SU-DHL-6 (cell line): ENCODE data around the gene STX19.

Experiments
- H2AFZ ChIP-seq: fragments of 200-600 bp; sonication (generic); 2 replicates; pipeline ENCODE4 v1.6.1; 2014; ENCODE audit warnings: low read depth, mild to moderate bottlenecking, moderate library complexity, mixed read lengths, antibody characterized with exemption, low read length; ENCODE audit not compliant: severe bottlenecking
- H3F3A ChIP-seq: fragments of 200-600 bp; shearing (Covaris generic); 2 replicates; pipeline ENCODE4 v1.6.0; 2016; ENCODE audit warnings: antibody characterized with exemption, mild to moderate bottlenecking; ENCODE audit not compliant: insufficient read depth
- H3K27ac ChIP-seq: fragments of 200-600 bp; sonication (generic); 2 replicates; pipeline ENCODE4 v1.5.1; 2016; ENCODE audit warnings: low read depth, mild to moderate bottlenecking, low read length, moderate library complexity, mixed read lengths
- H3K27me3 ChIP-seq: fragments of 200-600 bp; sonication (generic), shearing (Covaris generic); 2 replicates; pipeline ENCODE4 v1.6.0; 2014; ENCODE audit warnings: mild to moderate bottlenecking, low read length
- H3K36me3 ChIP-seq: fragments of 200-600 bp; sonication (generic); 2 replicates; pipeline ENCODE4 v1.6.1; 2014; ENCODE audit warnings: mild to moderate bottlenecking, low read length, mixed read lengths
- H3K4me2 ChIP-seq: fragments of 300-600, 200-600 bp; shearing (Covaris generic), sonication (generic); 2 replicates; pipeline ENCODE4 v1.6.0; 2014; ENCODE audit warnings: low read length, low read depth, mild to moderate bottlenecking; ENCODE audit not compliant: poor library complexity, severe bottlenecking
- H3K4me3 ChIP-seq: fragments of 200-600 bp; sonication (generic); 2 replicates; pipeline ENCODE4 v1.5.1; 2014; ENCODE audit warnings: antibody characterized with exemption, low read length, mild to moderate bottlenecking, mixed read lengths; ENCODE audit not compliant: insufficient read depth, poor library complexity, severe bottlenecking
- H3K79me2 ChIP-seq: fragments of 200-600 bp; sonication (generic); 2 replicates; pipeline ENCODE4 v1.6.1; 2014; ENCODE audit warnings: mild to moderate bottlenecking, low read length, moderate library complexity; ENCODE audit not compliant: insufficient read depth
- H3K9ac ChIP-seq: fragments of 200-600 bp; sonication (generic); 2 replicates; pipeline ENCODE4 v1.7.0; 2014; ENCODE audit warnings: mild to moderate bottlenecking, low read length
- H3K9me2 ChIP-seq: fragments of 200-600 bp; sonication (generic); replicated peaks from 2 replicates; pipeline ENCODE4 v1.6.1; 2014; ENCODE audit warnings: low read length; ENCODE audit not compliant: insufficient read depth
- H3K9me3 ChIP-seq: fragments of 200-600 bp; sonication (generic); 2 replicates; pipeline ENCODE4 v1.6.1; 2014; ENCODE audit warnings: low read length, mixed read lengths; ENCODE audit not compliant: insufficient read depth
- H4K20me1 ChIP-seq: fragments of 200-600 bp; sonication (generic); 2 replicates; pipeline ENCODE4 v1.6.1; 2014; ENCODE audit warnings: low read depth, mild to moderate bottlenecking, antibody characterized with exemption, low read length, moderate library complexity, mixed read lengths
- EZH2phosphoT487 ChIP-seq: fragments of 200-600 bp; sonication (generic), shearing (Covaris generic); conservative IDR thresholded peaks from 2 replicates; pipeline ENCODE4 v1.6.1; 2018; ENCODE audit warnings: mild to moderate bottlenecking, antibody characterized with exemption, low read length, moderate library complexity, mixed read lengths
- TF ChIP-seq, protein P1 (sequence below): fragments of 200-600 bp; sonication (generic); IDR thresholded peaks from one replicate; pipeline ENCODE4 v1.5.1; 2017; ENCODE audit warnings: antibody characterized with exemption, mild to moderate bottlenecking, low read length, moderate library complexity; ENCODE audit not compliant: insufficient read depth, poor library complexity, severe bottlenecking

Gene STX19

GRCh38 chr3:94063496-94064119 is 35.2 kb upstream of the STX19 start:
- Histone ChIP-seq H3F3A (peaks cover 10% of the 10 kb centered on the region; the same call in 1 of the 2 replicates), H3K4me3 (peak overlapping the region; percentile 68), H4K20me1 (no peaks in the 10 kb centered on the region), H3K9ac (peak overlapping the region; percentile 76), H3K36me3 (peaks cover 18% of the 10 kb centered on the region), H3K9me2 (no peaks in the 10 kb centered on the region), H3K9me3 (no peaks in the 10 kb centered on the region), H2AFZ (peak overlapping the region; percentile 32), H3K4me2 (peak overlapping the region; percentile 98), H3K27ac (peak overlapping the region; percentile 93), H3K27me3 (no peaks in the 10 kb centered on the region), H3K79me2 (peaks cover 45% of the 10 kb centered on the region)
- TF ChIP-seq, protein P1, sequence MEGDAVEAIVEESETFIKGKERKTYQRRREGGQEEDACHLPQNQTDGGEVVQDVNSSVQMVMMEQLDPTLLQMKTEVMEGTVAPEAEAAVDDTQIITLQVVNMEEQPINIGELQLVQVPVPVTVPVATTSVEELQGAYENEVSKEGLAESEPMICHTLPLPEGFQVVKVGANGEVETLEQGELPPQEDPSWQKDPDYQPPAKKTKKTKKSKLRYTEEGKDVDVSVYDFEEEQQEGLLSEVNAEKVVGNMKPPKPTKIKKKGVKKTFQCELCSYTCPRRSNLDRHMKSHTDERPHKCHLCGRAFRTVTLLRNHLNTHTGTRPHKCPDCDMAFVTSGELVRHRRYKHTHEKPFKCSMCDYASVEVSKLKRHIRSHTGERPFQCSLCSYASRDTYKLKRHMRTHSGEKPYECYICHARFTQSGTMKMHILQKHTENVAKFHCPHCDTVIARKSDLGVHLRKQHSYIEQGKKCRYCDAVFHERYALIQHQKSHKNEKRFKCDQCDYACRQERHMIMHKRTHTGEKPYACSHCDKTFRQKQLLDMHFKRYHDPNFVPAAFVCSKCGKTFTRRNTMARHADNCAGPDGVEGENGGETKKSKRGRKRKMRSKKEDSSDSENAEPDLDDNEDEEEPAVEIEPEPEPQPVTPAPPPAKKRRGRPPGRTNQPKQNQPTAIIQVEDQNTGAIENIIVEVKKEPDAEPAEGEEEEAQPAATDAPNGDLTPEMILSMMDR, result no peak
- no peak for TF ChIP-seq EZH2phosphoT487

DNA sequence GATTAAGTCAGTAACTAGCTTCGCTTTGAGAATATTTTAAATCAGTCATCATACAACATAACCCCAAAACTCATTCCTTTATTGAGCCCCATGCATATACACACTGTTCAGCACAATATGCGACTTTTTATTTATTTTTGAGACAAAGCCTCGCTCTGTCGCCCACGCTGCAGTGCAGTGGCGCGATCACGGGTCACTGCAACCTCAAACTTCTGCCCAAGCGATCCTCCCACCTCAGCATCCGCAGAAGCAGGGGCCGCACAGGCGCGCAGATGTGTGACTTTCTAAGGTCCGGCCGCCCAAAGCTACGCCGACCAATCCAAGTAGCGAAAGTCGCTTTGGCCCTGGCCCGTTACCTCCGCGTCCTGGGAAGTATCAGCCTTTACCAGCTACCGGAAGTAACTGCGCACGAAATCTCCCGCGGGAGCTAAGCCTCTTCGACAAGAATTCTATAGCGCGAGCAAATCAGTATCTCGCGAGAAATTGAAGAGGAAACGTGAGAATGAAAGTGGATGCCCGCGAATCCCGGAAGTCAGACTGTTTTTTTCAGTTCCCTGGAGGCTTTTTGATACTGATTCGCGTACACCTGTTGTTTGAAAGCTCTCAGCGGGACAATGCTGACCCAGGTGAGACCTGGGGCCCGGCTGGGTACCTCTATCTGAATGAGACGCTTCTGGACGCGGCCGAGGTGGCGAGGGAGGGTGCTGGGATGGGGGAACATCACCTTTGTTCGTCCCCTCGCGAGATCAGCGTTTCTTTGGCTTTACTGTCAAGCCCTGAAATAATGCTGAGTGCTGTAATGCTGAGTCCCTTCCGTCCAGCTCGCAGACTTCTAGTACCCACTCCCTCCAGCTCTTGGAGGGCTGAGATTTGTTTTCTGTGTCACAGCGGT is 34.4 kb upstream of the STX19 start, which contains the start of the genes DHFR2 and NSUN3:
DHFR2 (minus strand) TSS at position 404 of the 892 bp plus-strand sequence. CDS start 1,405 bp downstream, outside the sequence.
NSUN3 (plus strand) TSS at position 549 of the 892 bp plus-strand sequence; CDS start at position 615, 66 bp downstream.
- H3K9me2 ChIP-seq, result no peaks in the 10 kb centered on the region
- peak within 1 kb of the TSS; percentile 93 for H3K27ac ChIP-seq
- H3F3A ChIP-seq, result peaks cover 10% of the 10 kb centered on the region; the same call in 1 of the 2 replicates
- peaks cover 18% of the 10 kb centered on the region for H3K36me3 ChIP-seq
- peaks cover 42% of the 10 kb centered on the region for H3K79me2 ChIP-seq
- H2AFZ ChIP-seq, result peak within 1 kb of the TSS; percentile 32
- H3K9me3 ChIP-seq, result no peaks in the 10 kb centered on the region
- peak within 1 kb of the TSS; percentile 98 for H3K4me2 ChIP-seq
- H3K4me3 ChIP-seq, result peak within 1 kb of the TSS; percentile 68
- no peak for TF ChIP-seq EZH2phosphoT487
- TF ChIP-seq, protein P1, result no peak
- peak within 1 kb of the TSS; percentile 76 for H3K9ac ChIP-seq
- H3K27me3 ChIP-seq, result no peaks in the 10 kb centered on the region
- H4K20me1 ChIP-seq, result no peaks in the 10 kb centered on the region

GRCh38 chr3:94061297-94061696 is 32.9 kb upstream of the STX19 start:
- H3K9me3 ChIP-seq, result no peaks in the 10 kb centered on the region
- H3K27me3 ChIP-seq, result no peaks in the 10 kb centered on the region
- no peaks in the 10 kb centered on the region for H4K20me1 ChIP-seq
- H3K9me2 ChIP-seq, result no peaks in the 10 kb centered on the region
- H3K9ac ChIP-seq, result no peak overlapping the region
- H2AFZ ChIP-seq, result no peak overlapping the region
- H3K4me2 ChIP-seq, result no peak overlapping the region
- peaks cover 31% of the 10 kb centered on the region for H3K79me2 ChIP-seq
- TF ChIP-seq EZH2phosphoT487, result no peak
- no peak overlapping the region for H3K4me3 ChIP-seq
- H3K27ac ChIP-seq, result no peak overlapping the region
- H3K36me3 ChIP-seq, result peaks cover 8% of the 10 kb centered on the region; the same call in 1 of the 2 replicates
- peaks cover 10% of the 10 kb centered on the region; the same call in 1 of the 2 replicates for H3F3A ChIP-seq
